Endothelial cell of umbilical vein (primary cell): ENCODE data around the gene KCNH8. TPM values are rescaled to one million over a fixed set of nuclear protein-coding genes. Genes with fewer than 3 reads are reported as not detected.

Experiments
- BruUV-seq: library from RNA; stranded (reverse); fragments of 400-500 nt; replicated peaks from 2 replicates; lab custom pipeline; 2021; lab: Mats Ljungman, UMichigan
- CTCF ChIA-PET: fragments of 300-600, 350-600 bp; sonication (Branson Sonifier 250); formaldehyde crosslinking; loops from one replicate; lab custom pipeline; 2021; ENCODE audit warnings: antibody characterized with exemption, inconsistent platforms; lab: Charles Lee
- POLR2A ChIA-PET: fragments of 300-600, 350-600 bp; sonication (Branson Sonifier 250); formaldehyde crosslinking; loops from one replicate; lab custom pipeline; 2021; ENCODE audit warnings: antibody characterized with exemption, inconsistent platforms; lab: Charles Lee
- DNase-seq: peaks from one replicate; pipeline ENCODE4 v3.0.0-alpha.2; 2011; ENCODE audit warnings: low read depth, low spot score
- FAIRE-seq: peaks from 2 replicates; lab custom pipeline; 2011; peaks lifted over from hg19 to GRCh38; lab: Jason Lieb, UNC
- H2AFZ ChIP-seq: 2 replicates; pipeline ENCODE4 v1.6.0; 2012; ENCODE audit warnings: low read depth, low read length, control low read depth, inconsistent platforms
- H3K27ac ChIP-seq: 2 replicates; pipeline ENCODE4 v1.5.1; 2011; ENCODE audit warnings: low read depth, mild to moderate bottlenecking, control low read depth, low read length, moderate library complexity; ENCODE audit not compliant: insufficient read depth
- H3K27me3 ChIP-seq, 2 experiments: 2 replicates each; pipeline versions ENCODE4 v1.6.0 to v1.6.1; 2011; ENCODE audit warnings: low read length in 2 of 2, mixed read lengths in 1 of 2; ENCODE audit not compliant: control insufficient read depth in 2 of 2, insufficient read depth in 2 of 2
- H3K36me3 ChIP-seq, 2 experiments: 2 replicates in 1 of 2; 3 replicates in 1 of 2; pipeline ENCODE4 v1.5.1; 2011; ENCODE audit warnings: low read length in 2 of 2, mild to moderate bottlenecking in 1 of 2, moderate library complexity in 1 of 2; ENCODE audit not compliant: control insufficient read depth in 2 of 2, insufficient read depth in 2 of 2; ENCODE audit errors: extremely low read depth in 1 of 2
- H3K4me1 ChIP-seq: 3 replicates; pipeline ENCODE4 v1.5.1; 2011; ENCODE audit warnings: mild to moderate bottlenecking, low read length; ENCODE audit not compliant: control insufficient read depth, insufficient read depth; ENCODE audit errors: extremely low read depth
- H3K4me2 ChIP-seq: 2 replicates; pipeline ENCODE4 v1.6.1; 2011; ENCODE audit warnings: low read length, control low read depth, mixed read lengths; ENCODE audit not compliant: insufficient read depth
- H3K4me3 ChIP-seq, 3 experiments: fragments of 200-600 bp in 1 of 3; sonication (generic), shearing (Covaris generic) in 1 of 3; replicated peaks in 1 of 3; 2 replicates each; pipeline ENCODE4 v1.5.1; 2011 to 2016; ENCODE audit warnings: control low read depth in 3 of 3, low read length in 3 of 3, mild to moderate bottlenecking in 2 of 3, inconsistent platforms in 1 of 3, low read depth in 1 of 3, moderate library complexity in 1 of 3; ENCODE audit not compliant: insufficient read depth in 1 of 3
- H3K79me2 ChIP-seq: 2 replicates; pipeline ENCODE4 v1.6.0; 2012; ENCODE audit warnings: low read length, inconsistent platforms; ENCODE audit not compliant: control insufficient read depth, insufficient read depth
- H3K9ac ChIP-seq: replicated peaks from 2 replicates; pipeline ENCODE3; 2011; ENCODE audit warnings: low read length, control low read depth; ENCODE audit not compliant: insufficient read depth; ENCODE audit errors: extremely low read depth
- H3K9me1 ChIP-seq: replicated peaks from 3 replicates; pipeline ENCODE4 v1.6.0; 2011; ENCODE audit warnings: mild to moderate bottlenecking, low read length; ENCODE audit not compliant: control insufficient read depth, insufficient read depth; ENCODE audit errors: extremely low read depth
- H3K9me3 ChIP-seq: replicated peaks from 2 replicates; pipeline ENCODE4 v1.5.1; 2012; ENCODE audit warnings: low read length, inconsistent platforms; ENCODE audit not compliant: control insufficient read depth, insufficient read depth
- H4K20me1 ChIP-seq: replicated peaks from 2 replicates; pipeline ENCODE3; 2011; ENCODE audit warnings: mild to moderate bottlenecking, low read length; ENCODE audit not compliant: control insufficient read depth, insufficient read depth; ENCODE audit errors: extremely low read depth
- EZH2 ChIP-seq: IDR thresholded peaks from 2 replicates; pipeline ENCODE4 v1.6.1; 2012; ENCODE audit warnings: borderline replicate concordance, low read depth, mild to moderate bottlenecking, moderate library complexity, low read length, inconsistent platforms; ENCODE audit not compliant: severe bottlenecking
- FOS ChIP-seq: IDR thresholded peaks from 2 replicates; pipeline ENCODE4 v1.6.1; 2011; ENCODE audit warnings: mild to moderate bottlenecking, low read length, moderate library complexity, borderline replicate concordance; ENCODE audit not compliant: insufficient read depth
- GATA2 ChIP-seq: IDR thresholded peaks from 2 replicates; pipeline ENCODE4 v1.7.0; 2011; ENCODE audit warnings: low read depth, mild to moderate bottlenecking, moderate library complexity, mixed read lengths, low read length; ENCODE audit not compliant: insufficient read length, insufficient read depth
- JUN ChIP-seq: IDR thresholded peaks from 2 replicates; pipeline ENCODE4 v1.6.1; 2011; ENCODE audit warnings: borderline replicate concordance, low read depth; ENCODE audit not compliant: insufficient read length, insufficient read depth
- MAX ChIP-seq: IDR thresholded peaks from 2 replicates; pipeline ENCODE4 v1.6.1; 2011; ENCODE audit not compliant: insufficient read depth, insufficient read length
- MYC ChIP-seq: IDR thresholded peaks from one replicate; pipeline ENCODE4 v1.6.1; 2011; ENCODE audit warnings: mild to moderate bottlenecking, low read depth, low read length
- POLR2A ChIP-seq: IDR thresholded peaks from 2 replicates; pipeline ENCODE4 v1.6.1; 2012; ENCODE audit warnings: low read depth, mild to moderate bottlenecking, control low read depth, low read length
- POLR2AphosphoS5 ChIP-seq: IDR thresholded peaks from 2 replicates; pipeline ENCODE4 v1.6.1; 2012; ENCODE audit warnings: low read depth, mild to moderate bottlenecking, control low read depth, low read length, moderate library complexity; ENCODE audit not compliant: insufficient read depth
- dilution Hi-C: fragments of 300-500 bp; cut with MboI; formaldehyde crosslinking; loops from one replicate; pipeline ENCODE4 v1.15.0; 2019; ENCODE audit warnings: low sequenced_read_pairs; ENCODE audit not compliant: extremely low pct_ligation_motif_present
- intact Hi-C: fragments of 100-400 bp; cut with micrococcal nuclease; formaldehyde crosslinking; loops from one replicate; pipeline ENCODE4 v1.10.0; 2022
- polyA plus RNA-seq, 4 experiments: library from polyadenylated mRNA; depleted of rRNA in 3 of 4; stranded (reverse) in 3 of 4; unstranded in 1 of 4; fragments of >200 nt; gene quantifications; 2 replicates each; pipeline versions ENCODE4 v1.2.1 to v1.2.3, GENCODE V29; 2011 to 2012; ENCODE audit warnings: missing spikeins in 1 of 4
- total RNA-seq: library from RNA; stranded (reverse); gene quantifications from 2 replicates; pipeline ENCODE4 v1.2.3, GENCODE V29; 2021

The KCNH8 gene
- total and polyA plus RNA-seq, 2 donors (not counting 3 experiments of a cell fraction or from before 2014, with no cell fraction given) = not detected

DNA sequence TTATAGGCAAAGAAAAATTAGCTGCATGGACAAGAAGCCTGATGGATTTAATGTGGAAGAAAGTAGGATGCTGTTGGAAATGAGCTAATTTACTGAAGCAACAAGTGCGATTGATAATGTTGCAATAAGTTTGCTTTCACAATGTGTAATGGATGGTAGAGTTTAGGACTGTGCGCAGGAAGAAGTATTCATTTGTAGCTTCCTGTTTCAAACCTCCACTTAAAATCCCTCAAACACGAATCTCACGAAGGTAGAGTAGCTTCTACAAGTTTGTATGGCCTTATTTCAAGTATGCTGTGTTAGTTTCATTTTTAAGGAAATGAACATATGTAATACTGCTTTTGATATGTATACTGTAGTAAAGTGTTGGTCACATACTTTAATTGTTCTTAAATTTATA lies 42.3 kb downstream of the KCNH8 start:
- H3K9ac ChIP-seq = no peak overlapping the region
- dilution Hi-C loops (no loop called here), intact Hi-C loops (no loop called here)
- ChIA-PET POLR2A (no interaction called here), CTCF (no interaction called here)
- no peaks in the 10 kb centered on the region for H3K4me1 ChIP-seq
- H2AFZ ChIP-seq = no peak overlapping the region
- no TSS peak for BruUV-seq
- no peak overlapping the region for H3K27ac ChIP-seq
- no peak overlapping the region for H3K4me3 ChIP-seq
- no peak overlapping the region for H3K4me2 ChIP-seq
- no peaks in the 10 kb centered on the region for H4K20me1 ChIP-seq
- H3K9me1 ChIP-seq = no peaks in the 10 kb centered on the region
- no peaks in the 10 kb centered on the region for H3K79me2 ChIP-seq
- DNase-seq (no peak), FAIRE-seq (no peak)
- no peaks in the 10 kb centered on the region for H3K9me3 ChIP-seq
- H3K36me3 ChIP-seq = no peaks in the 10 kb centered on the region
- no peak for TF ChIP-seq FOS
- TF ChIP-seq EZH2 = no peak
- no peak for TF ChIP-seq GATA2
- TF ChIP-seq MAX = no peak
- H3K27me3 ChIP-seq = no peaks in the 10 kb centered on the region

DNA sequence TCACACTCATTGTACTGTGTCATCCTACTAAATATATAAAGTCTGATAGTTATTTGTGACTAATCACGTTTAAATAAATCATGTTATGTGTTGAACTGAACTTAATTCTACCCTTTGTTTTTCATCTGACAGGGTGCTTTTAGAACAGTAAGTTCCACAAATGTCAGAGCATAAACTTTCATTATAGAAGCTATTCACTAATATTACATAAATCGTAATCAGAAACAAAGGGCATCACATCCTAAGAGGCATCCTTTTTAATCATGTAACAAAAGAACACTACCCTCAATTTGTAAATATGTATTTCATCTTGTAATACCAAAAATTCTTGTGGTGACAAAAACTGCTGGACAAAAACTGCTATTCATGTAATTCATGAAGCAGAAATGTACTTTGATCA lies 50.8 kb downstream of the KCNH8 start:
- no peaks in the 10 kb centered on the region for H4K20me1 ChIP-seq
- H3K9me1 ChIP-seq = no peaks in the 10 kb centered on the region
- no peak overlapping the region for H3K4me3 ChIP-seq
- dilution Hi-C loops (no loop called here), intact Hi-C loops (no loop called here)
- no peak overlapping the region for H2AFZ ChIP-seq
- H3K79me2 ChIP-seq = no peaks in the 10 kb centered on the region
- BruUV-seq = no TSS peak
- DNase-seq = no peak
- H3K36me3 ChIP-seq = no peaks in the 10 kb centered on the region
- no peaks in the 10 kb centered on the region for H3K4me1 ChIP-seq
- no peak overlapping the region for H3K27ac ChIP-seq
- no peaks in the 10 kb centered on the region for H3K27me3 ChIP-seq
- H3K4me2 ChIP-seq = no peak overlapping the region
- no peak for TF ChIP-seq MYC
- TF ChIP-seq FOS = no peak
- no peak for TF ChIP-seq JUN
- TF ChIP-seq POLR2AphosphoS5 = no peak
- TF ChIP-seq POLR2A = no peak
- no peak for TF ChIP-seq MAX
- TF ChIP-seq GATA2 = no peak
- TF ChIP-seq EZH2 = no peak
- FAIRE-seq = no peak
- H3K9ac ChIP-seq = no peak overlapping the region
- H3K9me3 ChIP-seq = no peaks in the 10 kb centered on the region
- ChIA-PET POLR2A (no interaction called here), CTCF (no interaction called here)
